Mesendoderm (in vitro differentiated cells): ENCODE results near the gene SPART.
"Not testable (repeated sequence)": the region's sequence is repeated elsewhere in the genome, so short reads cannot be mapped to it uniquely, and the experiment has no call there.

Experiments
- DNase-seq: peaks from one replicate; pipeline ENCODE4 v3.0.0; 2013
- H2AK5ac ChIP-seq: 2 replicates; pipeline ENCODE4 v1.6.1; 2013; ENCODE audit warnings: low read length, inconsistent platforms
- H2BK120ac ChIP-seq: 2 replicates; pipeline ENCODE4 v1.6.1; 2013; ENCODE audit warnings: low read depth, mild to moderate bottlenecking, low read length, moderate library complexity, mixed read lengths
- H2BK15ac ChIP-seq: replicated peaks from 2 replicates; pipeline ENCODE4 v1.6.1; 2013; ENCODE audit warnings: low read depth, mild to moderate bottlenecking, moderate library complexity
- H2BK5ac ChIP-seq: 2 replicates; pipeline ENCODE4 v1.6.1; 2013; ENCODE audit warnings: low read length, inconsistent platforms
- H3K18ac ChIP-seq: 2 replicates; pipeline ENCODE4 v1.6.1; 2013; ENCODE audit warnings: mild to moderate bottlenecking, low read length, mixed read lengths
- H3K23ac ChIP-seq: one replicate; pipeline ENCODE4 v1.6.1; 2013; ENCODE audit warnings: low read length
- H3K27ac ChIP-seq: 2 replicates; pipeline ENCODE4 v1.5.1; 2013; ENCODE audit warnings: low read depth, mild to moderate bottlenecking, inconsistent platforms, low read length, moderate library complexity
- H3K27me3 ChIP-seq: 2 replicates; pipeline ENCODE4 v1.6.1; 2013; ENCODE audit warnings: low read length, control low read depth, mild to moderate bottlenecking, inconsistent platforms; ENCODE audit not compliant: insufficient read depth, poor library complexity
- H3K36me3 ChIP-seq: 2 replicates; pipeline ENCODE4 v1.6.1; 2013; ENCODE audit warnings: low read length, inconsistent platforms; ENCODE audit not compliant: control insufficient read depth, insufficient read depth
- H3K4ac ChIP-seq: one replicate; pipeline ENCODE4 v1.6.1; 2013; ENCODE audit warnings: low read depth, mild to moderate bottlenecking, low read length, moderate library complexity
- H3K4me1 ChIP-seq: 2 replicates; pipeline ENCODE4 v1.6.1; 2013; ENCODE audit warnings: low read depth, low read length, inconsistent platforms; ENCODE audit not compliant: control insufficient read depth
- H3K4me2 ChIP-seq: 2 replicates; pipeline ENCODE4 v1.6.1; 2013; ENCODE audit warnings: low read length
- H3K4me3 ChIP-seq: 2 replicates; pipeline ENCODE4 v1.5.1; 2013; ENCODE audit warnings: mild to moderate bottlenecking, low read length
- H3K56ac ChIP-seq: one replicate; pipeline ENCODE4 v1.6.1; 2013; ENCODE audit warnings: low read length
- H3K79me1 ChIP-seq: 2 replicates; pipeline ENCODE4 v1.6.1; 2013; ENCODE audit warnings: low read length, inconsistent platforms
- H3K79me2 ChIP-seq: 2 replicates; pipeline ENCODE4 v1.6.1; 2013; ENCODE audit warnings: mild to moderate bottlenecking, low read length; ENCODE audit not compliant: control insufficient read depth, insufficient read depth
- H3K9ac ChIP-seq: 2 replicates; pipeline ENCODE4 v1.6.1; 2013; ENCODE audit warnings: low read length, inconsistent platforms
- H4K5ac ChIP-seq: one replicate; pipeline ENCODE4 v1.6.1; 2013; ENCODE audit warnings: low read length
- H4K8ac ChIP-seq: one replicate; pipeline ENCODE4 v1.6.1; 2013; ENCODE audit warnings: low read depth, mild to moderate bottlenecking, control low read depth, low read length, moderate library complexity
- WGBS: extraction: QIAGEN DNeasy Blood & Tissue Kit; methylation state at CpG from one replicate; pipeline ENCODE4 v1.1.7; 2013; ENCODE audit warnings: low lambda C conversion rate, missing lambda C conversion rate; ENCODE audit not compliant: insufficient coverage; ENCODE audit errors: extremely low coverage; 5-methylcytosine and 5-hydroxymethylcytosine counted together

The SPART gene

GRCh38 chr13:36331280-36331679 is 14.9 kb downstream of the SPART start:
- no peak for DNase-seq
- peaks cover 13% of the 10 kb centered on the region for H3K79me2 ChIP-seq
- no peak overlapping the region for H4K5ac ChIP-seq
- no peak overlapping the region for H3K27ac ChIP-seq
- peaks cover 4% of the 10 kb centered on the region for H3K79me1 ChIP-seq
- H3K18ac ChIP-seq, result no peak overlapping the region
- no peaks in the 10 kb centered on the region for H3K27me3 ChIP-seq
- no peak overlapping the region for H4K8ac ChIP-seq
- no peak overlapping the region for H3K56ac ChIP-seq
- no CpG with 5 or more reads among the region's 4 CpGs for WGBS
- H2BK15ac ChIP-seq, result no peak overlapping the region
- no peak overlapping the region for H3K4ac ChIP-seq
- H2BK5ac ChIP-seq, result no peak overlapping the region
- no peaks in the 10 kb centered on the region for H3K4me1 ChIP-seq
- no peak overlapping the region for H2AK5ac ChIP-seq
- H3K4me3 ChIP-seq, result no peak overlapping the region
- no peak overlapping the region for H2BK120ac ChIP-seq
- no peak overlapping the region for H3K4me2 ChIP-seq
- H3K9ac ChIP-seq, result no peak overlapping the region
- no peak overlapping the region for H3K23ac ChIP-seq
- H3K36me3 ChIP-seq, result no peaks in the 10 kb centered on the region

- H3K4me1 ChIP-seq, result peaks cover 3% of the 10 kb centered on the region
- H4K5ac ChIP-seq, result no peak overlapping the region
- H3K9ac ChIP-seq, result no peak overlapping the region
- H2BK15ac ChIP-seq, result no peak overlapping the region
- WGBS, result no CpG with 5 or more reads among the region's 4 CpGs
- H2AK5ac ChIP-seq, result no peak overlapping the region
- H3K4ac ChIP-seq, result no peak overlapping the region
- H3K36me3 ChIP-seq, result no peaks in the 10 kb centered on the region
- H3K23ac ChIP-seq, result no peak overlapping the region
- peaks cover 3% of the 10 kb centered on the region for H3K79me2 ChIP-seq
- H2BK5ac ChIP-seq, result no peak overlapping the region
- no peak overlapping the region for H3K56ac ChIP-seq
- no peak overlapping the region for H4K8ac ChIP-seq
- H3K79me1 ChIP-seq, result peaks cover under 1% of the 10 kb centered on the region
- no peak overlapping the region for H3K4me2 ChIP-seq
- no peak overlapping the region for H3K18ac ChIP-seq
- no peaks in the 10 kb centered on the region for H3K27me3 ChIP-seq
- H2BK120ac ChIP-seq, result no peak overlapping the region
- no peak overlapping the region for H3K27ac ChIP-seq
- no peak overlapping the region for H3K4me3 ChIP-seq
- DNase-seq, result no peak
Measured at GRCh38 chr13:36329361-36329760, 16.8 kb downstream of the SPART start.

- H2AK5ac ChIP-seq, result no peak overlapping the region
- no peak overlapping the region for H4K5ac ChIP-seq
- H3K27ac ChIP-seq, result no peak overlapping the region
- no peak overlapping the region for H2BK5ac ChIP-seq
- no peaks in the 10 kb centered on the region for H3K79me1 ChIP-seq
- H4K8ac ChIP-seq, result no peak overlapping the region
- DNase-seq, result no peak
- peaks cover 9% of the 10 kb centered on the region for H3K4me1 ChIP-seq
- no peak overlapping the region for H3K4me3 ChIP-seq
- no peak overlapping the region for H3K4ac ChIP-seq
- no peak overlapping the region for H3K23ac ChIP-seq
- H3K36me3 ChIP-seq, result no peaks in the 10 kb centered on the region
- WGBS, result no CpG with 5 or more reads among the region's 2 CpGs
- H3K56ac ChIP-seq, result no peak overlapping the region
- no peaks in the 10 kb centered on the region for H3K79me2 ChIP-seq
- no peak overlapping the region for H2BK120ac ChIP-seq
- no peak overlapping the region for H2BK15ac ChIP-seq
- no peak overlapping the region for H3K4me2 ChIP-seq
- H3K27me3 ChIP-seq, result no peaks in the 10 kb centered on the region
- H3K9ac ChIP-seq, result no peak overlapping the region
- no peak overlapping the region for H3K18ac ChIP-seq
Measured at GRCh38 chr13:36328821-36329220, 17.4 kb downstream of the SPART start.

GRCh38 chr13:36325912-36326311 is 20.3 kb downstream of the SPART start:
- H3K36me3 ChIP-seq, result no peaks in the 10 kb centered on the region
- no peak overlapping the region for H3K18ac ChIP-seq

GRCh38 chr13:36324881-36325280 is 21.3 kb downstream of the SPART start:
- peak overlapping the region; percentile 39 for H3K27ac ChIP-seq
- not testable (repeated sequence) for H2BK120ac ChIP-seq, H3K23ac ChIP-seq

More at GRCh38 chr13:36325912-36326311, 20.3 kb downstream of the SPART start:
- H2BK120ac ChIP-seq, result peak overlapping the region; percentile 61
- H3K27ac ChIP-seq, result peak overlapping the region; percentile 81
- H3K79me2 ChIP-seq, result no peaks in the 10 kb centered on the region
- peak; percentile 67 for DNase-seq
- no peak overlapping the region for H3K4me3 ChIP-seq
- no peak overlapping the region for H3K9ac ChIP-seq
- no peak overlapping the region for H3K23ac ChIP-seq
- H3K27me3 ChIP-seq, result no peaks in the 10 kb centered on the region
- no CpG with 5 or more reads among the region's 1 CpG for WGBS
- H2BK15ac ChIP-seq, result peak overlapping the region; percentile 85
- no peak overlapping the region for H3K56ac ChIP-seq
- no peaks in the 10 kb centered on the region for H3K79me1 ChIP-seq
- H2AK5ac ChIP-seq, result no peak overlapping the region
- peaks cover 17% of the 10 kb centered on the region for H3K4me1 ChIP-seq
- H3K4ac ChIP-seq, result no peak overlapping the region
- no peak overlapping the region for H4K5ac ChIP-seq
- H2BK5ac ChIP-seq, result no peak overlapping the region
- no peak overlapping the region for H3K4me2 ChIP-seq
- H4K8ac ChIP-seq, result no peak overlapping the region

GRCh38 chr13:36323951-36324566 is 22.1 kb downstream of the SPART start:
- Histone ChIP-seq H3K56ac (peak overlapping the region; percentile 78), H3K27me3 (no peaks in the 10 kb centered on the region), H2AK5ac (peak overlapping the region; percentile 48), H3K4me1 (peaks cover 17% of the 10 kb centered on the region), H3K9ac (peak overlapping the region; percentile 35), H3K36me3 (no peaks in the 10 kb centered on the region), H3K79me2 (no peaks in the 10 kb centered on the region), H3K4me2 (no peak overlapping the region), H3K79me1 (no peaks in the 10 kb centered on the region), H2BK120ac (peak overlapping the region; percentile 56), H4K5ac (no peak overlapping the region), H2BK15ac (no peak overlapping the region), H3K23ac (no peak overlapping the region), H3K4ac (peak overlapping the region; percentile 48), H3K4me3 (no peak overlapping the region), H3K27ac (peak overlapping the region; percentile 99), H3K18ac (peak overlapping the region; percentile 84), H2BK5ac (peak overlapping the region; percentile 93), H4K8ac (peak overlapping the region; percentile 89)
- peak; percentile 94 for DNase-seq
- WGBS, result no CpG with 5 or more reads among the region's 1 CpG

More at GRCh38 chr13:36324881-36325280, 21.3 kb downstream of the SPART start:
- not testable (repeated sequence) for H2BK15ac ChIP-seq, H4K5ac ChIP-seq, H3K9ac ChIP-seq, H3K4ac ChIP-seq, H2BK5ac ChIP-seq, H3K56ac ChIP-seq, H3K4me2 ChIP-seq, H3K36me3 ChIP-seq, H3K79me1 ChIP-seq, H3K79me2 ChIP-seq, H3K18ac ChIP-seq, H2AK5ac ChIP-seq, H3K4me3 ChIP-seq, H3K27me3 ChIP-seq, H4K8ac ChIP-seq
- no CpG with 5 or more reads among the region's 5 CpGs for WGBS
- peaks cover 17% of the 10 kb centered on the region for H3K4me1 ChIP-seq
- peak; percentile 71 for DNase-seq
